HK-2 (cell line): Measurements from ENCODE around the gene MAGI2.

ENCODE experiments used
- DNase-seq: peaks from one replicate; pipeline ENCODE4 v3.0.0-alpha.2; 2018; ENCODE audit not compliant: unreplicated experiment

Gene MAGI2

GRCh38 chr7:78492146-78492545, 961.3 kb downstream of the MAGI2 start:
- no peak for DNase-seq

DNA sequence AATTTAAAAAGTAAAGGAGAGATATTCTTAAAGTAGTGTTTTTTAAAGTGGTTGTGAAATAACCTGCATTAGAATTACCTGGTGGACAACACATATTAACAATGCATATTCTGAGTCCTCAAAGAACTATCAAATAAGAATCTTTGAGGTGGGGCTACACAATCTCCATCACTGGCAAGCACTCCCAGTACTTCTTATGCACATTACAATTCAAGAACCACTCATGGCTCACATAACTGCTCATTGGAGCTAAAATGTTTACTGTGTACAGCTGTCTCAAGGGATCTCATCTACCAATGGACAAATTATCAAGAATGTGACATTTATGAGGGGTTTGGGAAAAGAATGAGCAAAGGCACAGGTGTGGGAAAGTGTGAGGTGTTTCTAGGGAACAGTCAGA, 962.9 kb downstream of the MAGI2 start:
- DNase-seq = no peak

- DNase-seq = no peak
These were observed 963.8 kb downstream of the MAGI2 start for GRCh38 chr7:78489476-78490240.

- DNase-seq = no peak
These were observed 966.0 kb downstream of the MAGI2 start for GRCh38 chr7:78487464-78487863.

- DNase-seq = no peak
These were observed 974.1 kb downstream of the MAGI2 start for GRCh38 chr7:78479348-78479747.

DNA sequence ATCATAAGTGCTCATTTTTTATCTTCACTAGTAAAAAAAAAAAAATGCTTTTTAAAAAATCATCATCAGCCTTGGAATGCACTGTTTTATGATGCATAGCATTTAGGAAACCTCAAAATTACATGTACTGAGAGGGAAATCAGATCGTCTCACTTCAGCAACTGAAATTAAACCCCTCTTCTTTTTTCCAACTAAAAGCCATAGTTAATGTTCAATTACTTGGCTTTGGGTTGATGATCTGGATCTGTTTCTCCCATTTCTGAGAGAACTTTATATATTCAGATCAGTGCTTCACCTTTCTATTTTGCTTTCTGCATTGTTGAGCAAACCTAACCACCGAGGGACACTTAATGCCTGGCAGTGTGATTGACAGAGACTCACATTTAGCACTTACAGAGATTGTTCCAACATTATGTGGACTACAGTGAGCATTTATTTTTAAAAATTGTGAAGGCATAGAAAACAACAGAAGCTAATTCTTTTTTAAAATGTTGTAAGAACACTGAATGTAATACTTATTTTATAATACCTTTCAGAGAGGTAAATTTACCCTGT, 976.5 kb downstream of the MAGI2 start:
- DNase-seq = no peak

- DNase-seq = no peak
These were observed 979.7 kb downstream of the MAGI2 start for GRCh38 chr7:78473571-78474301.

DNA sequence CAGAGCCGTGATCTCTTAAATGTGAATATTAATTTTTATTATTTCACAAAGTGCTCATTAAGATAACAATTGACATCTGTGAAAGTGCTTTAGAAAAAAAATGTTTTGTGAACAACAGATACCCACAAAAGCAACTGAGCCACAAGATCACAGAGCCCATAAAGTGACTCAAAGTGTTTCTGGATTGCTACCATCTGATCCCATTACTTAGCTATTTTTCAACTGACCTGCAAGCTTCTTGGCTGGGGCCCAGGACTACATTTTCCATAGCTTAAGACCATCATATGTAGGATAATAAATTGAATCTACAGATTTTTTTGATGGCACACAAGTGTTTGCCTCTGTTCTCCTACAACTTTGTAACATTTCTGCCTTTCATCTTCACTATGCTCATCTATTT, 980.4 kb downstream of the MAGI2 start:
- DNase-seq = no peak

DNA sequence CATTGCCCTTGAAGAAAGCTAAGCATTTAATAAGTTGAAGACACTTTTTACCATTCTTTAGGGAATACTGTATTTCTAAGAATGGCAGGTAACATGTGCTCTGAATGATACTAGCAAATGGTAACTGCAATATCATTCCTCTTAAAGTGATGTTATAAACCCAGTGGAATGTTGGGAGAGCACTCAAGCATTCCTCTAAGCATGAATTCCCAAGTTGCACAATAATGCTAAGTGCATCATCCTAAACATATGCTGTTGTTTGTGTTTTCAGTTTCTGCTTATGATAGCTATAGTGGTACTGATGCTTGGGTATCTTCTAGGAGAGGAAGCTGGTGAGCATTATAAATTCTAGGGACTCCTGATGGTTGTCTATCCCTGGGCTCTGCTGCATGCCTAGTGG, 980.9 kb downstream of the MAGI2 start:
- no peak for DNase-seq

DNA sequence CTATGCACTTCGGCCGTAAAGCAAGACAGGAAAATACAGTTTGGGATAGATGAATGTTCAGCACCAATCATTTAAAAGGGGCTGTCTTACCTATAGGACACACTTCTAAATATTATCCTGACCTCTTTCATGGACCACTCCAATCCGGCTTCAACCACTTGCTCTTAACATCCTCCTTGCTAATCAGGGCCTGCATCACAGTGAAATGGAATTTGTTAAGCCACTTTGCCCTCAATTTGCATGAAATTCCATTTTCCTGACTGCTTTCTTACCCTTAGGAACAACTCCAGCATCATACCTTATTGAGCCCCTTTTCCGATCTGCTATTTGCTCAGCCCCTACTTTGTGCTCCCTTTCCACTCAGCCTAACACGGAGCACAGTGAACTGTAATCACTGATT, 987.6 kb downstream of the MAGI2 start:
- DNase-seq = no peak

DNA sequence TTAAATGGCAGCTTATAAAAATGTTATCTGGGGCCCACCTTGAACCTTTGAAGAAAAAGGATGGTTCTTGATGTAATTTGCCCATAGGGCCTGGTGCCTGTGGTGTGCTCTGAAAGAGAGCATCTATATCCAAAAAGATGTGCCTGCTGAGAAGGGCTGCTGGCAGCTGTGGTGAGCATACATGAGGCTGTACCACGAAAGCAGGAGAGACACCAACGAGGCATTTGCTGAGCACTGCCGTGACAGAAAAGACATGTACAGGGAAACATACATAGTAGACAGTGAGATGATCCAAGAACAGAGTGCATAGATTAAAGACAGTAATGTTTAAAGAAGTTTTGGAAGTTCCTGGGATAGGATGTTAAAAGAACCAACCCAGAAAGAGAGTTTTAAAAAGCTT, 990.4 kb downstream of the MAGI2 start:
- no peak for DNase-seq

GRCh38 chr7:78450706-78451105, 1002.8 kb downstream of the MAGI2 start:
- no peak for DNase-seq

GRCh38 chr7:78448911-78449310, 1004.6 kb downstream of the MAGI2 start:
- DNase-seq = no peak

DNA sequence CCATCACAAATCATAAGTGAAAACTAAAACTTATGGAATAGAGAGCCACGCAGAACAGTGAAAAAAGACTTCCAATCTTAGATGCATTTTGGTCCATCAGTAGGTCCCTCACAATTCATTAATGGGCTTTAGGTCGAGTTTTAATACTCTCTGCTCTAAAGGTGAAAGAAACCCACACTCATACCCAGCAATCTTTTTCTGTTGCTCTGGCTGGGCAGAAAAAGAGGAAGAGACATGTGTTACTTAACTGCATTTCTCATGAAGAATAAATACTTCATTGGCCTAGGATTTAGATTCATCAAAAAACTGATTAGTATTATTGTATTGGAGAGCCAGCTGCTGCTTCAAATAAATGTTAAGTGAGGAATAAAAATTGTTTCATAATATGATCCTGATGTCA, 1009.2 kb downstream of the MAGI2 start:
- no peak for DNase-seq

DNA sequence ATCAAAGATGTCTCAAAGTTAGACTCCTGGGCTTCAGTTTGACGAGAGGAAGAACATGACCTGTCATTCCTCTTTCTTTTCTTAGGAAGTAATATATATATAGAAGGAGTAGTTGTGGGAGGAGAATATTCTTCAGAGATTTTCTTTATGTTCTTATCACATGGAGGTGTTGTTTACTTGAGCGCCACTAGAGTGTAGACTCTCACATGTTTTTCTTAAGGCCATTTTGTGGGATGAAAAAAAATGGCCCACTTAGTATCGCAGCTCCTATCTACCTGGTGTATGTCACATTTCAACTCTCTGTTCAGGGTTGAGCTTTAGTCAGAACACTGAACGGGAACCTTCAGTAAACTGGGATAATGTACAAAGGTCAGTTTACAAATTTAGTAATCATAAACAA, 1009.7 kb downstream of the MAGI2 start:
- no peak for DNase-seq

GRCh38 chr7:78441737-78442136, 1011.7 kb downstream of the MAGI2 start:
- no peak for DNase-seq

DNA sequence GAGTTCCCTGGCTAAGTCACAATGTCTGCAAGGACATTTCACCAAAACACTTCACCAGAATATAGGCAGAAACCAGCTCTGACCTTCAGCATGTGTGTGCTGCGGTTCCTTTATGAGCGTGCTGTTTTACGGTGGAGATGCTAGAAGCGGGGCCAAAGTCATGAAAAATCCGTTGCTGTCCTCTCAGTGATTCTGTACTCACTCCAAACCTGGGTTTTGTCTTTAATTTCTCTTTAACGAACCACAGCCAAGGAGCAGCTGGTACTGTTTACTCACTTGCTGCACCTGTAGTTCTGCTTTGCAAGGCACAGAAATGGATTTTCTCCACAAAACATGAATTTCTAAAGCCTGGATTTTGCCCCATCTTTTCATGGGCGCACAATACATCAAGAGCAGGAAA, 1015.0 kb downstream of the MAGI2 start:
- DNase-seq = no peak

- no peak for DNase-seq
These were observed 1016.3 kb downstream of the MAGI2 start for GRCh38 chr7:78437118-78437517.

DNA sequence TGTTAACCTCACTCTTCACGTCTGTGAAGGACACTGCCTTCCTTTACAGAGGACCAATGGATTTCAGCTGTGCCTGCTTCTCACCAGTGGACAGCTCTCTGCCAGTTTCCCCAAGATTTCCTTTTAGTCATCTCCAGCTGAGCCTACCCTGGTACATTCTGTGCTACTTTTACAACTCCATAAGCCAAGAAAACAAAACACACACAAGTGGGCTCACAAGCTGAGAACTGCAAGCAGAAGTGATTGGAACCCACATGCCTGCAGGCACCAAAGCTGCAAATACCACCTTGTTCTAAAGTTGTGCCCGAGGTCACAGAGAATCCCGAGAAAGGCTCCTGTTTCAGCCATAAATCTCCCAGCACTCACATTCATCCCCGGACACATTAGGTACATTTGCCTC, 1018.1 kb downstream of the MAGI2 start:
- DNase-seq = no peak

DNA sequence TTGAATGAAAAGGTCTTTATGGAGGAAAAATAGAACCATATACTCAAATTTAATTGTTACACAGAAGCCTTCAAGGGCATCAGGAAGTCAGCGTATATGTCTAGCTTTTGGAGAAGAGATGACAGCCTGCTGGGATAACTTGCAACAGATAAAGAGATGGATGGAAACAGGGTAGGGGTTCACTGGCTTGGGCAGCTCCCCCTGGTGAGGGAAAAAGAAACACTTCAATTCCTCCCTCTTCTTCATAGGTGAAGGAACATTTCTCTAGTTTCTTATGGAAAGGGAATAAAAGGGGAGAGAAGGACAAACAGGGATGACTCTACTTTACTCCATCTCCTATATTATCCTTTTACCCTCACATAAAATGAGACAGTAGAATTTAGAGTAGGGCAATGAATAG, 1019.2 kb downstream of the MAGI2 start:
- no peak for DNase-seq

DNA sequence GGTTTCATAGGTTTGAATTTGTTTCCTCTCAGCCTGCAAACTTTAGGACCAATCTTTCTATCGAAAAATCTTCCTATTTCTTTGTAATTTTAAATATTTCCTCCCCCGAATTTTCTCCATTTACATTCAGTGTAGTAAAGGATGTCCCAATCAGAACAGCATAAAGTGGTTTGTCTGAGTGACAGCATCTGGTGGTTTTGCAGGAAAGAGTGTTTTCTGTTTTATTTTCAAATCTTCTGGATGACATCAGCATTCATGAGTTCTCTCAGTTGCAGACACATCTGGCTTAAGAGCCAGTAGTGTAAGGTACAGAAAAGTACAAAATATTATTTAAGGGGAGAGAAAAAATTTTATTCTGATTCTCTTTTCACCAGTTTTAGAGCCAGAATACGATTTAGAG, 1020.0 kb downstream of the MAGI2 start:
- no peak for DNase-seq

- DNase-seq = no peak
These were observed 1023.6 kb downstream of the MAGI2 start for GRCh38 chr7:78429878-78430277.

DNA sequence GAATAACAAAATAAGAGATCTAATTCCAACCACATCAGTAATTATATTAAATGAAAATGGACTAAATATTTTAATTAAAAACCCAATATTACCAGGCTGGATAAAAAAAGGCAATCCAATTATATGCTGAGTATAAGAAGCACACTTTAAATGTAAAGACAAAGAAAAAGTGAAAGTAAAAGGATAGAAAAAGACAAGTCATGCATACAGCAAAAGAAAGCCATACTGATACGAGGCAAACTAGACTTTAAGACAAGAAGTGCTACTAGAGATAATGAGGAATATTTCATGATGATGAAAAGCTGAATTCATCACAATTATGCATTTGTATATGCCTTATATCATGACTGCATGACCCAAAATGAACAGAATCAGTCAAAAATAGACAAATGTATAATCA, 1026.3 kb downstream of the MAGI2 start:
- no peak for DNase-seq
